Raji (cell line): ENCODE results near the gene FHOD3.

Experiments
- POLR2A ChIP-seq: IDR thresholded peaks from 2 replicates; pipeline ENCODE4 v1.6.1; 2011; ENCODE audit warnings: low read depth, low read length, control low read depth; ENCODE audit not compliant: insufficient read depth

FHOD3 gene

GRCh38 chr18:36461551-36461987 lies 164.1 kb downstream of the FHOD3 start:
- no peak for TF ChIP-seq POLR2A

DNA sequence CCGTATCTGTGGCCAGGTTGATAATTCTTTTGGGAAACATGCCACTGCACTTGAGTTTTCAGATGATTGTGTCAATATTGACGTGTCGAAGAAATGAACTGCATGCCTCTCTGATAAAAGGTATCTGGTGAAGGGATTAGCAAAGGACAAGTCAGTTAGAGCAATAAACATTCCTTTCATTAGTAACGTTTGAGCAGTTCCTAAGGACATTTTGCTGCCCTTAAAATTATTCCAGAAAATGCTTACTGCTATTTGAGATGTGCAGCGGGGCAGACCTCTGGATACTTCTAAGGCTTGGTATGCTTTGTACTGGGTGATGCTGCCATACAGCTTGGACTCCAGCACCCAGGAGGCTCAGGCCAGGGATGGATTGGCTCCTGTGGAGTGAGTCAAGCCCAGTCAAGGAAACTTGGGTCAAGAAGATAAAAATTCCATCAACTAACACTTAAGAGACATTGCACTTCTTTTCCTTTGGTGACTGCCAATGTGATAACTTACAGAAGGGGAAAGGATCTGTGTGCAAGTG lies 166.7 kb downstream of the FHOD3 start:
- no peak for TF ChIP-seq POLR2A

- no peak for TF ChIP-seq POLR2A
These were observed 167.8 kb downstream of the FHOD3 start for GRCh38 chr18:36465276-36465675.

DNA sequence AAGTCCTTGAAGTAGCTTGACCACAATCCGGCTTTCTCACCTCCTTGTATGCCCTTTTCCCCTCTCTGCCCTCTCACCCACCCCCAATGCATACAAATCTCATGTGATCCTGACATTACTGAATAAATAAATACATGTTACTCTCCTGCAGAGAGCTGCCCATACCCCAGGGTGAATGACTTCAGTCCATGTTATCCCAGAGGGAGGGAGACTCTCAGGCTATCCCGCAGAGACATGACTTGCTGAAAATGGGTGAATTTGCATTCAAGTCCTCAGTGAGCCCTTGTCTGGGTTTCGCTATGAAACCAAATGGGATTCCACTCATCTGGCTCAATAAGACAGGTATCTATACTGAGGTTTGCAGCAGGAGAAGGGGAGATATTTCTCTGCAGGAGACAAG lies 168.5 kb downstream of the FHOD3 start:
- no peak for TF ChIP-seq POLR2A

DNA sequence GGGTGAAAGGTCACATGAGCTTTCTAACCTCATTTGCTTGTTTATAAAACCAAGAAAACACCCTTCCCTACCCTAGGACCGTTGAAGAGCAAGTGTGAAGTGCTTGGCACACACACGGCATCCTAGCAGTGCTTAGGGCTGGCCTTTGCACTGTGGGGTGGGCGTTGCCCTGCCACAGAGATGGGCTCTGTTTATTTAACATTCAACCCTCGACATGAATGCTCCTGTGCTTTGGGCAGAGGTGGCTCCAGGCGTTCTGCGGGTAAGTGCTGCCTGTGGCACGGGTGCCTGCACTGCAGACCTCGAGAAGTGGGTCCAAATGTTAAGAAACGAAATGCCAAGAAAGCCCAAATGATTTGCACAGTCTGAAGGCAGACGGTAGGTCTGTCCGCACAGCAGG lies 170.1 kb downstream of the FHOD3 start:
- TF ChIP-seq POLR2A, result no peak

DNA sequence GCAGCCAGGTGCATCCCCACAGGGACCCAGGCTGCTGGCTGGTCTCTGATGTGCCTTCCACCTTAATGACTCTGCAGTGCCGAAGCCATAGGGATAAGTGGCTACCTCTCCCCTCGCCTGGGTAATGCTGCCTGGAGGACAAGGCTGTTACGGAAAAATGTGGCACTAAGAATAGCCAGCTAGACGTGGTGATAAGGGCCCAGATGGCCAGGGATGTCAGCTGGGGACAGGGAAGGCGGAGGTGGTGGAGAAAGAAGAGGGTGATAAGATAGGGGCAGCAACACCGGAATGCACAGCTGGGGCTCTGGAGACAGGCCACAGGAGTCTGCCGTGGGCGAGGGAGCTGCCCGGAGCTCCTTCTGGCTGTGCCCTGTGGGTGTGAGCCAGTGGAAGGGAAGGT lies 170.6 kb downstream of the FHOD3 start:
- no peak for TF ChIP-seq POLR2A

- no peak for TF ChIP-seq POLR2A
These were observed 171.9 kb downstream of the FHOD3 start for GRCh38 chr18:36469461-36469860.

DNA sequence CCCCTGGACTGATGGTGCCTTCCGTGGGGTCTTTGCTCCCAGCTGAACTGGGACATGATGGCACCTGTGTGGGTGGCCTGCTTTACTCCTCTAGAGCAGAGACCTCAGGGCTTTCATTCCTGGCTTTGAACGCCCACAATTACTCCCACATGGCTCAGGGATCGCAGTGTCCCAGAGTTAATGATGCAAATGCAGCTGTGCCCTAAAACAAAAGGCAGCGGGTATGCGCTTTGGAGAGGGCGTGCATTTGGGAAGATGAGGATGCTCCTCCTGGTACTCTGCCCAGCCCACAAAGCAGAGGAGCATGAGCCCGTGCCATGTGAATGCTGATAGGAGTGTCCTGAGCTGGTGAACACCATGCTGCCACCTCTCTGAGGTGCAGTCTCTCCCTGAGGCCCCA lies 173.4 kb downstream of the FHOD3 start:
- TF ChIP-seq POLR2A, result no peak

DNA sequence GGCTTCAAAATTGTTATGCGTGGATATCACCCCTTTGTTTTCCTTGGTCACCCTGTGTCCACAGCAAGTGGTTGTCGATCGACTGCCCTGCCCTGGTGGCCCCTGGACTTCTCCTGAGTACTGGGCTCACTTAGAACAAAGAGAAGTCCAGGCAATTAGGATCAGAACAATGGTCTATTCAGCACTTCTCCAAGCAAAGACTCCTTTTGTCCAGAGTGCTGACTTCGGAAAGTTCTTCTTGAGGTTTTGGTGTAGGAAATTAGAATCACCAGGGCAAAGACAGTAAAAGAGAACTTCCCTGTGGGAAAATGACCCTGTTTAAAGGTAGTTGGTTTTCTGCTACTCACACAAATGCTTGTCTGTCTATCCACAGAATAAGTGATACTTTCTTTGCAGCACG lies 173.9 kb downstream of the FHOD3 start:
- no peak for TF ChIP-seq POLR2A

DNA sequence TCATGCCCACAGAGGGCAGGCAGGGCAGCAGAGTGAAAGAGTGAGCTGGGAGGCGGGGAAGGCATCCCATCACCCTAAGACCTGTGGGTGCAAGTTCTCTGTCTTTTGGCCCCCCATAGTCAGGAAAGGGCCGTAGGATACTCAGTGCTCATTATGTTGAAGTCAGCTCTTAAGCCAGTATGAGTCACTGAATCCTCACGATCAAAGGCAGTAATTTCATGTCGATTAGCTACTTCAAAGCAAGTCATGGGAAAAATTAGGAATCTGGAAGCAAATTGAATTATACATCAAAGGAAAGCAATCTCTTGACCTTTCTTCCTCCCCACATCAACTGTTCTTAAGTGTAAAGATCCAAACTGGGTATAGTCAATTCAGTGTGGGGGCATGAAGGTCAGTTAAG lies 178.9 kb downstream of the FHOD3 start:
- TF ChIP-seq POLR2A, result no peak

- TF ChIP-seq POLR2A, result no peak
These were observed 180.3 kb downstream of the FHOD3 start for GRCh38 chr18:36477776-36478175.

DNA sequence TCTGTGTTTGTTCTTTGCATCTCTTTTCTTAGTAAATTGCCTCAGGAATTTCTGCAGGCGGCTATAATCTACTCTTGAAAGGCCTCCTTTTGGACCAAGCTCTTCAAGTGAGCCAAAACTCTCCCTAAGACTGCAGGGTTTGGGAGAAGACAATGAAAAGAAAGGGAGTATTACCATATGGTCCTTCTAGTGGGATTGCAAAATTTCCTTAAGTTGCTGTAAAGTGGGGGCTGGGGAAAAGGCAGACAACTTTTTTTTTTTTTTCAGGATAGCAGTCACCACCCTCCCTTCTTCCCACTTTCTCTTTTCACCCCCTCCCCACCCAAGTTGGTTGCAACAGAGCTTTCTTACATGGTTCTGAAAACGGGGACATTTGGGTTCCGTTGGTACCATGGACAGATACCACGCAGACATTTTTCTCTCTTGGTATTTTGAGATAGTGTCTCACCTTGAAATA lies 183.7 kb downstream of the FHOD3 start:
- TF ChIP-seq POLR2A, result no peak

DNA sequence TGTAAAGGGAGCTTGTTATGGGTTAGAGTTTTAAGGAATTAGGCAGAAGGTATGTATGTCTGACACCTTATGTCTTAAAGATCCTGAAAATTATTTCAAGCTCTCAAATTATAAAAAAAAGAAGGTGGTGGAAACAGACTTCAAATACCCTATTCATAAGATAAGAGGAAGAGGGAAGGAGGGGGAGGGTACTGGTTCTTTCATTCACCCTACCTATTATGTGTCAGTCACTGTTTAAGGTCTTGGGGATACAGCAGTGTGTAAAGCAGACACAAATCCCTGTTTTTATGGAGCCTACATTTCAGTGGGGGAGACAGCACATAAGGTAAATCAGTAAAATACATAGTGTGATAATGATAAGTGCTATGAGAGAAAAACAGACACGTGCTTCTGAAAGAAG lies 184.4 kb downstream of the FHOD3 start:
- TF ChIP-seq POLR2A, result no peak

DNA sequence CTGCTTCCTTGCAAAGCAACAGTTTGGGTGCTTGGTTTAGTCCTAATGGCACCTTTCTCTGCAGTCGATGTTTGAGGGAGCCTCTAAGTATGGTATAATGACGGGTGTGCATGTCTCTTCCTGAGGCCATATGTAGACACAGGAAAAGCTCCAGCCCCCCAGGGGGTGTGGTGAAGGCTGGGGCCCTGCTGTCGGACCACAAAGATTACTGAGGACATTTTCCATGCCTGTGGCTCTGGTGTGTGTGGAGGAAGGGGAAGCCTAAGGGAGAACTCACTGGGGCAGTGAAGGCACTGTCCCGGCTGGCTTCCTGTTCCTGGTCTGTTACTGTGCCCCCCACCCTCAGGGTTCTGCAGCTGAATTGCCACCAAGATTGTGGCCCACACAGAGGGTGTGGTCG lies 187.1 kb downstream of the FHOD3 start:
- no peak for TF ChIP-seq POLR2A

DNA sequence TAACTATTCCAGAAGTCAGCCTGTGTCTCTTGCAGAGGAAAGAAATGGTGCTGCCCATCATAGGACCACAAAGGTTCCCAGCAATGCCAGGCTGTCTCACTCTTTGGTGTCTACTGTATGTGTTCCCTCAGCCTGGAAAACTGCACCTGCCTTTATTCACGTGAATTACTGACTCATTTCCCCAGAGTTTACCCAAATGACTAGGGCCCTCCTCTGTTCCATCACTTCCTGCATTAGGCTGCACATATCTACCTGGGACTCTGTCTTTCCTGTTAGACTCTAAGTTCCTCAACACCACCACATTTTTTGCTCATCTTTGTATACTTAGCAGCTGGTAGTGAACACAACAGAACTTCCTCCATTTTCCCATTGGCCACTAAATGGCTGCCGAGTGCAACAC lies 188.3 kb downstream of the FHOD3 start:
- no peak for TF ChIP-seq POLR2A

- no peak for TF ChIP-seq POLR2A
These were observed 190.6 kb downstream of the FHOD3 start for GRCh38 chr18:36488131-36488530.

DNA sequence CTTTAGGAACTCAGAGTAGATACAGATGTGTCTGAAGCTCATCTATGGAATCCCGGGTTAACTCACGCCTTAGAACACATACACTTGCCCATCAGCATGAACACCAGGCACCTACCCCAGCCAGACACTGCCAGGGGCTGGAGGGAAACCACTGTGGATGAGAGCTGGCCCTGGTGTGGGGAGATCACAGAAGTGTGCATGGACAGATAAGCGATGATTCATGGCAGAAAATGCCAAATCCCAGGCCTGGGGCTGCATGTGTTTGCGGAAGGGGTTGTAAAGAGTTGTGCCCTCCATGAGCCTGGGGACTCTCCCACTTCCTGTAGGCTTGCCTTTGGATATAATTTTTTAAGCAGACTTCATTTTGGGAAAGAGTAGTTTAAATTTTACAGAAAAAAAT lies 193.4 kb downstream of the FHOD3 start:
- no peak for TF ChIP-seq POLR2A

- no peak for TF ChIP-seq POLR2A
These were observed 195.3 kb downstream of the FHOD3 start for GRCh38 chr18:36492604-36493329.
